ENCODE measurements around the gene COBLL1. TPM values are rescaled to one million over a fixed set of nuclear protein-coding genes. Genes with fewer than 3 reads are reported as not detected.
"Not testable (repeated sequence)": the region's sequence is repeated elsewhere in the genome, so short reads cannot be mapped to it uniquely, and the experiment has no call there.

COBLL1 gene
- total RNA-seq, 1 donor from 2014 or later, result 89.4 TPM

DNA sequence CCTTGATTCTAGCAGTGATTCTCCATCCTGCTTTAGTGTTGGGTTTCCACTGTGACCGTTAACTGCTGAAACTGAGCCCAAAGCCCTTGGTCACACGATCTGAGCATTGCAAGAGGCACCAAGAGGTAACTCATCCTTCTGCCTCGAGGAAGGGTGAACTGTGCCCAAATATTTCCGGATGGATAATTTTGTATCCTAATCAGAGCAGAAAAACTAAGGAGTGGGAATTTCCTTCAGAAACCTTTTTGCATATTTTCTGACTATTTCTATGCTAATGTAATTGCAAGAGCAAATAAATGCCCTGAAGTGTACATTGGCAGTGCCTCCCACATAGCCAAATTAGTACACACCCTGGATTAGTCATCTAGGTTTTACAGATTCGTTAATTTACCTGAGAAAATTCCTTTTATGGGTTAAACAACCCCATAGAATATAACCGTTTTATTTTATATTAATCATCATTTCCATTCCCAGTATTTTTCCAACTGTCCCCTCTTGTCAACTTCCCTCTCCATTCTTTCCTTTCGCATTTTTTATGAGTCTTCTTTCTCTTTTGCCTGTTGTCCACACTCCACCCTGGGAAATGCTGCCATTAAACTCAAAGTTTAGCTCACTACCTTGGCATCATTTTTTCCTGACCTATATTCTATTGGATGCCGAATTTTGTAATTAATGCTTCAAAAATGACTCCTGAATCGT lies 31.7 kb upstream of the COBLL1 start:
- Histone ChIP-seq H3K4me3 (no peak overlapping the region), H3K4me1 (no peaks in the 10 kb centered on the region), H3K36me3 (no peaks in the 10 kb centered on the region), H3K27me3 (ENCODE audit: low read depth) (no peaks in the 10 kb centered on the region), H3K9me3 (no peaks in the 10 kb centered on the region), H3K27ac (no peak overlapping the region)
- no peak for DNase-seq
- ATAC-seq, result no peak
- TF ChIP-seq, protein P1, sequence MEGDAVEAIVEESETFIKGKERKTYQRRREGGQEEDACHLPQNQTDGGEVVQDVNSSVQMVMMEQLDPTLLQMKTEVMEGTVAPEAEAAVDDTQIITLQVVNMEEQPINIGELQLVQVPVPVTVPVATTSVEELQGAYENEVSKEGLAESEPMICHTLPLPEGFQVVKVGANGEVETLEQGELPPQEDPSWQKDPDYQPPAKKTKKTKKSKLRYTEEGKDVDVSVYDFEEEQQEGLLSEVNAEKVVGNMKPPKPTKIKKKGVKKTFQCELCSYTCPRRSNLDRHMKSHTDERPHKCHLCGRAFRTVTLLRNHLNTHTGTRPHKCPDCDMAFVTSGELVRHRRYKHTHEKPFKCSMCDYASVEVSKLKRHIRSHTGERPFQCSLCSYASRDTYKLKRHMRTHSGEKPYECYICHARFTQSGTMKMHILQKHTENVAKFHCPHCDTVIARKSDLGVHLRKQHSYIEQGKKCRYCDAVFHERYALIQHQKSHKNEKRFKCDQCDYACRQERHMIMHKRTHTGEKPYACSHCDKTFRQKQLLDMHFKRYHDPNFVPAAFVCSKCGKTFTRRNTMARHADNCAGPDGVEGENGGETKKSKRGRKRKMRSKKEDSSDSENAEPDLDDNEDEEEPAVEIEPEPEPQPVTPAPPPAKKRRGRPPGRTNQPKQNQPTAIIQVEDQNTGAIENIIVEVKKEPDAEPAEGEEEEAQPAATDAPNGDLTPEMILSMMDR (IDR thresholded peaks at IDR 0.05), result no peak
- intact Hi-C loops (cut with DNase I), result no loop called here

DNA sequence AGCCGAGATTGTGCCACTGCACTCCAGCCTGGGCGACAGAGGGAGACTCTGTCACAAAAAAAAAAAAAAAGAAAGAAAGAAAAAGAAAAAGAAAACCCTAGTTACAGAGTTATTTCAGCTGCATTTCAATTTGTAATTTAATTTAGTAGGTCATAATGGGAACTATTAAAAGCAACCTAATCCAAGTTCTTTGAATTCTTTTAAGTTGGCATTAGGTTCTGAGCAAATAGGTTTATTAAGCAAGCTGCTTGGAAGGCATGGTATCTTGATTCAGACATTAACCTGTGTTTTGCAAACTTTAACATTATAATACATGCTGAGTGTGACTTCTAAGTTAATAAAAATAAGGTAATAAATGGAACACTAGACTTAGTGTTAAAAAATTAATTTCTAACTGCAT lies 29.8 kb upstream of the COBLL1 start:
- ATAC-seq, result no peak
- intact Hi-C loops (cut with DNase I), result no loop called here
- H3K27me3 ChIP-seq (ENCODE audit: low read depth), result no peaks in the 10 kb centered on the region

DNA sequence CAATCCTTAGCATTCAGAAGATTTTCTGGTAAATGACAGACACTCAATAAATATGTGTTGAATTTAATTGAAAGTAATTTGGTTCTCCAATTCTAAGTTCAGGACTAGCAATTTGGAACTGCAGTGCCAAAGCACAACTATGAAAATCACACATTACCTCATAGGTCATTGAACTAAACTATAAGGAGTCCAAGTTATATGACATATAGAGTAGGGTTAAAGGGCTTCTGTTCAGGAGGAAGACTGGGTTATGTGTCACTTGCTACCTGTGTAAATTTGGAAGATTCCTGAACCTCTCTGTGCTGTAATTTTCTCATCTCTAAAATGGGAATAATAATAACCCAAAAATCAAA lies 27.8 kb upstream of the COBLL1 start:
- Histone ChIP-seq H3K4me3 (no peak overlapping the region), H3K9me3 (no peaks in the 10 kb centered on the region), H3K36me3 (no peaks in the 10 kb centered on the region), H3K27ac (no peak overlapping the region), H3K27me3 (ENCODE audit: low read depth) (no peaks in the 10 kb centered on the region), H3K4me1 (no peaks in the 10 kb centered on the region)
- TF ChIP-seq, protein P1 (IDR thresholded peaks at IDR 0.05), result no peak
- ATAC-seq (no peak), DNase-seq (no peak)
- intact Hi-C loops (cut with DNase I), result no loop called here

More for the DNA sequence above, 29.8 kb upstream of the COBLL1 start:
- H3K4me1 ChIP-seq, result no peaks in the 10 kb centered on the region
- no peak overlapping the region for H3K4me3 ChIP-seq
- no peak for DNase-seq
- no peak overlapping the region for H3K27ac ChIP-seq
- TF ChIP-seq, protein P1 (IDR thresholded peaks at IDR 0.05), result no peak
- H3K36me3 ChIP-seq, result no peaks in the 10 kb centered on the region
- no peaks in the 10 kb centered on the region for H3K9me3 ChIP-seq

DNA sequence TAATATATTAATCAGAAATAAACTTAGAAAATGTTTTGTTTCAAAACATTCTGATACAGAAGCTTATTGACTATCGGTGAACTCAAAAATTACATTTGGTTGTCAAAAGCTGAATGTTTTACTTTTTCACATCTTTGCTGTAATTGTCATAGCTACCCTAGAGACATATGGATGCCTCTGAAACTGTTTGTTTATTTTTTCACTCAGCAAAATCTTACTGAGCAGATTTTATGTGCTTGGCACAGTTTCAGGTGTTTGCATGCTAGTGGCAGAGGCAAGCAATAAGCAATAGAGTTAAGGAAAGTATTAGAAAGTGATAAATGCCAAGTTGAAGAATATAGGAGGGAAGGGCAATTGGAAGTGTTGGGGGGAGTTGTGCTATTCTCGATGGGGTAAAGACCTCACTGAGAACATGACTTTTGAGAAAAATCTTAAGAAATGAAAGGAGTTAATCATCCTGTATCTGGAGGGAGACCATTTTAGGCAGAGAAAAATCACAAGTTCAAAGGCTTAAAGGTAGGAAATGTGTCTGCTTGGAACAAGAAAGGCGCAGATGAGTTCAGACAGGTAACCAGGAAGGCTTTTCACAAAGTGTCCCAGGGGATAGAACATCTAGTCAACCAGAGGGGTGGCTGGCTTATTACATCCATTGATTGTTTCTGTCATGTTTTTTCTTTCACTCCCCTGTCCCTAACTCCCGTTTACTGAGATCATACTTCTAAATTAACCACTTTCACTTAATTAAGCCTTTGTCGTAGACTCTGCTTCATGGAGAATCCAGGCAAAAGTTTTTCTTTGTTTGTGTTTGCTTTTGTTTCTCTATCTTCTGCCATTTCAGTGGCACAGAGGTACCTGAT lies 27.2 kb upstream of the COBLL1 start:
- Histone ChIP-seq H3K9me3 (no peaks in the 10 kb centered on the region), H3K27ac (no peak overlapping the region), H3K4me3 (no peak overlapping the region), H3K27me3 (ENCODE audit: low read depth) (no peaks in the 10 kb centered on the region), H3K4me1 (no peaks in the 10 kb centered on the region), H3K36me3 (no peaks in the 10 kb centered on the region)
- ATAC-seq (no peak), DNase-seq (no peak)
- TF ChIP-seq, protein P1 (IDR thresholded peaks at IDR 0.05), result no peak
- intact Hi-C loops (cut with DNase I), result no loop called here

DNA sequence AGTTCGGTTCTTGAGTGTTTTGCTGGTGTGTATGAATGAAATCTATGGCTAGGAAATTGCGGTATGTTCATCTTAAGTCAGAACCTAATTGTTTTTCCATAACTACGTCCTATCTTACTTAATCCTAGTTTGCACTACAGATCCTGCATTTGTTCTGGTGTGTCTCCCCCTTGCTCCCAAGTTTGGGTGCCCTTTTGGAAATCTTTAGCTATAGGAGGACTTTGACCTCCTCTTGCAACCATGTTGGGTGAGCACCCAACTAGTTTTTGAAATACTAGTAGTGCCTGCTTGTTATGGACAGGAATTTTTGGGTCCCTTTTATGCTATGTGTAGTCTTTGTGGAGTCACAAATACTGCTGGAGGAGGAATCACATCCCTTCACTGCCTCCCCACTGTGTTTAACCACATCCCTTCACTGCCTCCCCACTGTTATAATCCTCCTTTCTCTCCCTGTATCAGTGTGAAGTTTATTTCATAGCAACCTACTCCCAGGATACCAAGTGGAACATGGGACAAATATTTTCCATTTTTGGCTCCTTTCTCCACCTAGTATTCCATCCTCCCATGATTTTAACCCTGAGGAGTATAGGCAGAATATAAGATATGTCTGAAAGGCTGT lies 26.3 kb upstream of the COBLL1 start:
- no peak overlapping the region for H3K27ac ChIP-seq
- H3K9me3 ChIP-seq, result no peaks in the 10 kb centered on the region
- no peak overlapping the region for H3K4me3 ChIP-seq
- no peak for DNase-seq
- no peak for ATAC-seq
- TF ChIP-seq, protein P1 (IDR thresholded peaks at IDR 0.05), result no peak
- H3K27me3 ChIP-seq (ENCODE audit: low read depth), result no peaks in the 10 kb centered on the region
- intact Hi-C loops (cut with DNase I), result no loop called here
- no peaks in the 10 kb centered on the region for H3K36me3 ChIP-seq
- H3K4me1 ChIP-seq, result no peaks in the 10 kb centered on the region

DNA sequence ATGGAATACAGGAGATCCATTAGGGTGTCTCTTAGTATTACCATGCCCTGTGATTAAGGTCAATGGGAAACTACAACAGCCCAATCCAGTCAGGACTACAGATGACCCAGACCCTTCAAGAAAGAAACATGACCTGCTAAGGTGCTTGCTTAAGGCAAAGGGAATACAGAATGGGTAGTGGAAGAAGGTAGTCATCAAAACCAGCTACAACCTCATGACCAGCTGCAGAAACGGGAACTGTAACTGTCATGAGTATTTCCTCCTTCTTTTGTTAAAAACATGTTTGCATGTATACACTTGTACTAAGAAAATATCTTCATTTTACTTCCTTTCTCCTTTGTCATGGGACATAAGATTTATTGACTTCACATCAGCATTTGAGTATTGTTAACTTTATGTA lies 24.8 kb upstream of the COBLL1 start:
- H3K4me3 ChIP-seq; H3K9me3 ChIP-seq; H3K4me1 ChIP-seq; H3K36me3 ChIP-seq; ATAC-seq; H3K27ac ChIP-seq; H3K27me3 ChIP-seq (ENCODE audit: low read depth); intact Hi-C loops (cut with DNase I); DNase-seq: not testable (repeated sequence)

Data from lower lobe of right lung (tissue), 2 donors.